Renal cortex interstitium (tissue), 11 donors: ENCODE results near the gene CELA3B. TPM values are rescaled to one million over a fixed set of nuclear protein-coding genes. Genes with fewer than 3 reads are reported as not detected.
"Not testable (repeated sequence)": the region's sequence is repeated elsewhere in the genome, so short reads cannot be mapped to it uniquely, and the experiment has no call there.

Source experiments
- DNase-seq, 11 donors: peaks; one replicate each; pipeline ENCODE4 v3.0.0-alpha.2; 2013; ENCODE audit warnings: low read depth in 9 of 11, low spot score in 4 of 11; ENCODE audit errors: extremely low read depth in 1 of 11
- polyA plus RNA-seq, 3 donors: library from polyadenylated mRNA; unstranded; fragments of 120-200 nt; gene quantifications; one replicate each; pipeline ENCODE4 v1.2.1, GENCODE V29; 2013; ENCODE audit not compliant: insufficient read length in 3 of 3

Gene CELA3B
- polyA plus RNA-seq, 3 donors = 0.29 to 0.40 TPM; not detected in 1

DNA sequence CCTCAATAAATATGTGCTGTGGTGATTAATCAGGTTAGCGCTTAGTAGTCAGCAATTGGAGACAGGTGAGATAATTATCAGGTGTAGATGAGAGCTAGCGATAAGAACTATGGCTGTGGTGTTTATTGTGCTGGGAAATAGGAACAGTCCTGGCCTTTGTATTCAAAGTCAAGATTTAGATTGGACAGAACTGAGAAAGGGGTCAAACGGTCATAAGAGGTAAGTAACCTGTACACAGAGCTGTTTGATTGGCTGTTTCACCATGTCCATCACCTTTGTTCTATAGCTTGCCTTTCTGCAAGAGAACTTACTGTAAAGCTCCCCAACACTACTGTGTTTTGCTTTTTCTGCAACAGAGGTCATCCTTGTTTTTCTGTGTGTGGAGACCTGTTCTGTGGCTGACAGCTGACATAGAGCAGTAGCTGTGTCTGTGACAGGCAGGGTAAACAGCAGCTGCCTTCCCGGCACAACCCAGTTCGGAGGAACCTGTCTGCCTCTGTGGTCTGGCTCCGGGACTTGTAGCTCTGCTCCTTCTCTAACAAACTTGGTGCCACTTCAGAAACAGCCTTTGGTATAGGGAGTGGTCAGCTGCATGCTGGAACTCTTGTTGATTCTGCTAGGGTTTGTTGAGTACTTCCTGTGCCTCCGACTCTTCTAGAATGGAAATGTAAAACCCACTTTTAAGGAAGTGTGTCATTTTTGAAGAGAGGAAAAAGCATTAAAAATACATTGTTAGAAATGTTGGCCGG lies 54.6 kb downstream of the CELA3B start:
- no peak for DNase-seq

- not testable (repeated sequence) for DNase-seq
Measured at GRCh38 chr1:22034834-22035233, 58.0 kb downstream of the CELA3B start.

GRCh38 chr1:22037520-22037919 lies 60.7 kb downstream of the CELA3B start:
- no peak for DNase-seq

GRCh38 chr1:22038036-22038435 lies 61.2 kb downstream of the CELA3B start:
- no peak for DNase-seq

Other genes starting within 250 kb of the CELA3B start
- 10 to 100 TPM; 62.6 to 77.9 (median 71.2) TPM for gene USP48, start 193.9 kb upstream of the CELA3B start, polyA plus RNA-seq
- gene LDLRAD2, start 164.8 kb upstream of the CELA3B start, polyA plus RNA-seq = 1 to 10 TPM; 4.4 to 6.5 (median 5.8) TPM
- gene HSPG2, start 39.7 kb upstream of the CELA3B start, polyA plus RNA-seq = 100 to 1,000 TPM; 130 to 200 (median 188) TPM
- not detected for gene CELA3A, start 24.6 kb downstream of the CELA3B start, polyA plus RNA-seq
- gene CDC42, start 75.7 kb downstream of the CELA3B start, polyA plus RNA-seq = 100 to 1,000 TPM; 337 to 409 (median 366) TPM
- 1 to 10 TPM; 4.0 to 9.9 (median 8.1) TPM for gene WNT4, start 166.1 kb downstream of the CELA3B start, polyA plus RNA-seq